HEK293T (cell line): ENCODE data around the gene PPP1R27.

ENCODE experiments used
- CTCF ChIA-PET: fragments of 350-600 bp; formaldehyde crosslinking; extraction: SDS; loops from one replicate; lab custom pipeline; 2021; ENCODE audit warnings: antibody characterized with exemption, inconsistent platforms; lab: Yijun Ruan, JAX
- POLR2A ChIA-PET: fragments of 350-600 bp; formaldehyde crosslinking; extraction: SDS; loops from one replicate; lab custom pipeline; 2020; ENCODE audit warnings: antibody characterized with exemption, inconsistent platforms; lab: Yijun Ruan, JAX
- DNase-seq: peaks from one replicate; pipeline ENCODE4 v3.0.0; 2012; ENCODE audit warnings: mixed read lengths; ENCODE audit errors: extremely low spot score
- CTBP1 ChIP-seq: fragments of 450-650 bp; IDR thresholded peaks from 2 replicates; pipeline ENCODE4 v1.6.1; 2016; ENCODE audit warnings: borderline replicate concordance
- ELF4 ChIP-seq: fragments of 450-650 bp; IDR thresholded peaks from 2 replicates; pipeline ENCODE4 v1.6.1; 2017; ENCODE audit warnings: antibody characterized with exemption
- FOXM1 ChIP-seq: fragments of 450-650 bp; IDR thresholded peaks from 2 replicates; pipeline ENCODE4 v1.6.1; 2017; ENCODE audit warnings: mild to moderate bottlenecking, borderline replicate concordance
- HDGF ChIP-seq: fragments of 450-650 bp; IDR thresholded peaks from 2 replicates; pipeline ENCODE4 v1.6.1; 2017; ENCODE audit warnings: antibody characterized with exemption, borderline replicate concordance
- LEF1 ChIP-seq: fragments of 450-650 bp; IDR thresholded peaks from 2 replicates; pipeline ENCODE4 v1.6.1; 2017; ENCODE audit warnings: mild to moderate bottlenecking, borderline replicate concordance
- PKNOX1 ChIP-seq: fragments of 450-650 bp; IDR thresholded peaks from 2 replicates; pipeline ENCODE4 v1.6.1; 2016
- SP1 ChIP-seq: fragments of 450-650 bp; IDR thresholded peaks from 2 replicates; pipeline ENCODE4 v1.6.1; 2017
- SUZ12 ChIP-seq: fragments of 450-650 bp; IDR thresholded peaks from 2 replicates; pipeline ENCODE4 v1.6.1; 2016; ENCODE audit warnings: mild to moderate bottlenecking
- TARDBP ChIP-seq: fragments of 450-650 bp; IDR thresholded peaks from 2 replicates; pipeline ENCODE4 v1.6.1; 2016
- ZNF384 ChIP-seq: fragments of 450-650 bp; IDR thresholded peaks from 2 replicates; pipeline ENCODE4 v1.6.1; 2016

Gene PPP1R27

GRCh38 chr17:81870981-81871386, 36.1 kb upstream of the PPP1R27 start, which contains the start of gene ARHGDIA:
Gene ARHGDIA (minus strand): TSS chr17:81871337. CDS start chr17:81869930, 1,407 bp downstream.
- CTCF ChIA-PET, result interaction anchor here (2.2 kb wide), 1 partner anchor 151 kb away, joined by 6 read pairs; the partner anchor contains the start of genes CENPX and LRRC45
- TF ChIP-seq LEF1 (no peak), FOXM1 (no peak), SP1 (no peak), TARDBP (no peak), ZNF384 (no peak)

GRCh38 chr17:81870131-81870980, 35.5 kb upstream of the PPP1R27 start:
- no peak for DNase-seq
- TF ChIP-seq TARDBP, result no peak
- no peak for TF ChIP-seq SUZ12
- TF ChIP-seq FOXM1, result 0 out of 2 replicates have a peak, but pooled peaks have one; percentile 48
- no peak for TF ChIP-seq ELF4
- peak; percentile 79; the same call in 1 of the 2 replicates for TF ChIP-seq LEF1
- CTCF ChIA-PET, result interaction anchor here (1.1 to 2.2 kb wide), 2 partner anchors 56 to 152 kb away, joined by 3 to 6 read pairs; partner anchors contain the start of genes CENPX and LRRC45
- POLR2A ChIA-PET, result interaction anchor here (0.8 to 2.6 kb wide), 24 partner anchors 9 to 228 kb away, joined by 3 to 26 read pairs (median 4); partner anchors contain the start of genes ALYREF, ANAPC11, ASPSCR1 and CENPX

More at GRCh38 chr17:81870981-81871386, 36.1 kb upstream of the PPP1R27 start, which contains the start of gene ARHGDIA:
- peak; percentile 48 for DNase-seq
- POLR2A ChIA-PET, result interaction anchor here (1.0 to 2.6 kb wide), 11 partner anchors 15 to 228 kb away, joined by 3 to 26 read pairs (median 4); partner anchors contain the start of genes ALYREF, ANAPC11, ASPSCR1 and MAFG

GRCh38 chr17:81869221-81870130, 34.6 kb upstream of the PPP1R27 start:
- peak; percentile 74 for DNase-seq
- ChIA-PET POLR2A (interaction anchor here (0.7 to 2.6 kb wide), 27 partner anchors 9 to 229 kb away, joined by 3 to 26 read pairs (median 4); partner anchors contain the start of genes ALYREF, ANAPC11, ASPSCR1 and CCDC137), CTCF (interaction anchor here (0.5 to 2.6 kb wide), 11 partner anchors 40 to 704 kb away, joined by 3 to 9 read pairs (median 3); partner anchors contain the start of genes ARL16, CENPX, HGS and LRRC45)
- TF ChIP-seq PKNOX1, result no peak
- 0 out of 2 replicates have a peak, but pooled peaks have one; percentile 64 for TF ChIP-seq CTBP1
- TF ChIP-seq LEF1, result peak; percentile 90

GRCh38 chr17:81868674-81869220, 33.9 kb upstream of the PPP1R27 start:
- 0 out of 2 replicates have a peak, but pooled peaks have one; percentile 26 for TF ChIP-seq PKNOX1
- TF ChIP-seq FOXM1, result no peak
- peak; percentile 36 for DNase-seq
- CTCF ChIA-PET, result interaction anchor here (0.6 to 2.6 kb wide), 6 partner anchors 41 to 154 kb away, joined by 3 to 9 read pairs (median 4); partner anchors contain the start of genes CENPX and LRRC45
- POLR2A ChIA-PET, result interaction anchor here (1.2 to 2.6 kb wide), 13 partner anchors 8 to 202 kb away, joined by 3 to 26 read pairs (median 5); partner anchors contain the start of genes ALYREF, ANAPC11, CCDC137 and CENPX

GRCh38 chr17:81867991-81868673, 33.3 kb upstream of the PPP1R27 start:
- ChIA-PET CTCF (interaction anchor here (1.1 to 2.6 kb wide), 2 partner anchors 133 to 135 kb away, joined by 4 to 9 read pairs; no protein-coding TSS in a partner anchor), POLR2A (interaction anchor here (1.5 to 2.3 kb wide), 2 partner anchors 155 to 202 kb away, joined by 3 to 6 read pairs; partner anchors contain the start of genes CCDC137, CENPX, LRRC45 and OXLD1)
- DNase-seq, result no peak
- TF ChIP-seq HDGF (peak; percentile 90; the same call in 1 of the 2 replicates), FOXM1 (no peak), SP1 (no peak), PKNOX1 (no peak), LEF1 (peak; percentile 9; the same call in 1 of the 2 replicates), ELF4 (peak; percentile 48)
